K562 (cell line): ENCODE results near the gene C5orf24. TPM values are rescaled to one million over a fixed set of nuclear protein-coding genes. Genes with fewer than 3 reads are reported as not detected.

Experiments
- PRDM10 ChIP-seq: fragments of 450-650 bp; IDR thresholded peaks from 2 replicates; pipeline ENCODE4 v1.6.1; 2018; ENCODE audit not compliant: partially characterized antibody
- SAFB2 ChIP-seq: fragments of 200-400 bp; formaldehyde crosslinking; IDR thresholded peaks from 2 replicates; pipeline ENCODE4 v1.6.1; 2018; ENCODE audit warnings: borderline replicate concordance, low read length, low read depth, moderate library complexity; ENCODE audit not compliant: severe bottlenecking
- SOX6 ChIP-seq: fragments of 450-650 bp; IDR thresholded peaks from 2 replicates; pipeline ENCODE4 v1.6.1; 2014; ENCODE audit warnings: mild to moderate bottlenecking
- TEAD1 ChIP-seq, 2 experiments: fragments of 450-650 bp in 1 of 2; sonication (generic) in 1 of 2; formaldehyde crosslinking; IDR thresholded peaks; 2 replicates each; pipeline versions ENCODE4 v1.4.0 to v1.8.0; 2020 to 2022; ENCODE audit warnings: mild to moderate bottlenecking in 2 of 2, missing genetic modification reagents in 1 of 2
- ZBTB26 ChIP-seq: fragments of 450-650 bp; formaldehyde crosslinking; IDR thresholded peaks from 2 replicates; pipeline ENCODE4 v1.4.0; 2022; ENCODE audit warnings: missing genetic modification characterization
- ZNF311 ChIP-seq: fragments of 250-450 bp; sonication (Bioruptor Pico); IDR thresholded peaks from 2 replicates; pipeline ENCODE4 v1.4.0; 2020; ENCODE audit warnings: mild to moderate bottlenecking, moderate library complexity
- ZNF449 ChIP-seq: fragments of 250-450 bp; sonication (Bioruptor Pico); IDR thresholded peaks from 2 replicates; pipeline ENCODE4 v1.8.0; 2022; ENCODE audit warnings: moderate library complexity, mild to moderate bottlenecking, inconsistent platforms
- polyA plus RNA-seq, 8 experiments: library from polyadenylated mRNA; depleted of rRNA in 4 of 8; stranded (reverse) in 5 of 8; unstranded in 3 of 8; fragments of >200 nt; fragmentation: Nextera tagmentation in 2 of 8; fragmentation: Illumina TruSeq in 1 of 8; extraction: Ambion mirVana in 2 of 8; extraction: Trizol in 1 of 8; gene quantifications; 2 replicates each; pipeline versions ENCODE4 v1.2.1 to v1.2.3, GENCODE V29; 2011 to 2014; ENCODE audit warnings: inconsistent platforms in 1 of 8, missing spikeins in 1 of 8
- total RNA-seq, 7 experiments: library from RNA; depleted of rRNA in 6 of 7; stranded (reverse); fragments of >200 nt in 6 of 7; fragmentation: Illumina TruSeq in 2 of 7; extraction: Trizol in 2 of 7; gene quantifications; 2 replicates each; pipeline versions ENCODE4 v1.2.1 to v1.2.3, GENCODE V29; 2011 to 2021; ENCODE audit warnings: low replicate concordance in 1 of 7
- TF ChIP-seq, protein P1 (sequence below): fragments of 150-350 bp; IDR thresholded peaks from 2 replicates; pipeline ENCODE4 v1.6.1; 2014; ENCODE audit warnings: low read depth, mild to moderate bottlenecking, low read length, borderline replicate concordance
- TF ChIP-seq, protein P2 (sequence below): fragments of 450-650 bp; formaldehyde crosslinking; IDR thresholded peaks from 2 replicates; pipeline ENCODE4 v1.4.0; 2020; ENCODE audit warnings: mild to moderate bottlenecking, moderate library complexity
- TF ChIP-seq, protein P3 (sequence below): sonication (generic); formaldehyde crosslinking; IDR thresholded peaks from 2 replicates; pipeline ENCODE4 v1.8.1; 2023; ENCODE audit warnings: mild to moderate bottlenecking, missing genetic modification reagents

The C5orf24 gene
- total and polyA plus RNA-seq, 9 of the 15 experiments (the other 6 are each of a cell fraction or from before 2014, with no cell fraction given), result 8.9 to 38.6 (median 28.4) TPM

DNA sequence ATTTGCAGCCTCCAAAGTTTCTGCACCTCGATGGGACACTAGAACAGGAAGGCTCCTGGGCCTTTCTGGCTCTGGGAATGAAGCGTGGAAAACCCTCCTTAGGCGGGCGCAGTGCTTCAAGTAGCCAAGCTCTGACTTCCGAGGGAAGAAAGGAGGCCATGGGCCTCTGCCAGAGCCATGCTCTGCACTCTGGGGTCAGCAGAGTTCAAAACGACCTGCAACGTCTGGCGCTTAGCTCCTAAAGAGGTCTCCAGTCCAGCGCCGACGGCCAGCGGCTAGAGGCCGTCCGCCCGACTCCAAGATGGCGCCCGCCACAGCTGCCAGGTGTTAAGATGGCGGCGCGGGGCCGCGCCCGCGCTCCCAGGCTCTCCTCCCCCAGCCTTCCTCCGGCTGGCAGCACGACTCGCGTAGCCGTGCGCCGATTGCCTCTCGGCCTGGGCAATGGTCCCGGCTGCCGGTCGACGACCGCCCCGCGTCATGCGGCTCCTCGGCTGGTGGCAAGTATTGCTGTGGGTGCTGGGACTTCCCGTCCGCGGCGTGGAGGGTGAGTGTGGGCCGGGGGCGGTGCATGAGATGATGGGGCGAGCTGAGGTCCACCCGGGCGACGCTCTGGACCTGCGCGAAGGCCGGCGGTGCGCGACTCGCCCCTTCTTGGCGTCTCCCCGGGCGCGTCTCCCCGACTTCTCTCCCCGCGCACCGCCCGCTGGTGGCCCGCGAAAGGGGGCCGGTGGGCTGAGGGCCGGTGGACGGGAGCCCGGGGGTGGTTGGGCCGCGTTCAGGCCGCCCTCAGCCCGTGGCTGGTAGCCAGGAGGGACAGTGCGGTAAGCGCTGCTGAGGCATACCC, 28.4 kb downstream of the C5orf24 start, which contains the start of gene TXNDC15 (continued):
- TF ChIP-seq PRDM10 (no peak), ZNF449 (no peak), ZBTB26 (CRISPR knock-in tag) (0 out of 2 replicates have a peak, but pooled peaks have one; percentile 38), ZNF311 (CRISPR knock-in tag) (no peak), TEAD1 (CRISPR knock-in tag; IDR thresholded peaks at IDR 0.05) (peak in 1 of 2 experiments; percentile 26; a peak in 1 of 4 replicates), SAFB2 (no peak), SOX6 (no peak)
- TF ChIP-seq, protein P1, sequence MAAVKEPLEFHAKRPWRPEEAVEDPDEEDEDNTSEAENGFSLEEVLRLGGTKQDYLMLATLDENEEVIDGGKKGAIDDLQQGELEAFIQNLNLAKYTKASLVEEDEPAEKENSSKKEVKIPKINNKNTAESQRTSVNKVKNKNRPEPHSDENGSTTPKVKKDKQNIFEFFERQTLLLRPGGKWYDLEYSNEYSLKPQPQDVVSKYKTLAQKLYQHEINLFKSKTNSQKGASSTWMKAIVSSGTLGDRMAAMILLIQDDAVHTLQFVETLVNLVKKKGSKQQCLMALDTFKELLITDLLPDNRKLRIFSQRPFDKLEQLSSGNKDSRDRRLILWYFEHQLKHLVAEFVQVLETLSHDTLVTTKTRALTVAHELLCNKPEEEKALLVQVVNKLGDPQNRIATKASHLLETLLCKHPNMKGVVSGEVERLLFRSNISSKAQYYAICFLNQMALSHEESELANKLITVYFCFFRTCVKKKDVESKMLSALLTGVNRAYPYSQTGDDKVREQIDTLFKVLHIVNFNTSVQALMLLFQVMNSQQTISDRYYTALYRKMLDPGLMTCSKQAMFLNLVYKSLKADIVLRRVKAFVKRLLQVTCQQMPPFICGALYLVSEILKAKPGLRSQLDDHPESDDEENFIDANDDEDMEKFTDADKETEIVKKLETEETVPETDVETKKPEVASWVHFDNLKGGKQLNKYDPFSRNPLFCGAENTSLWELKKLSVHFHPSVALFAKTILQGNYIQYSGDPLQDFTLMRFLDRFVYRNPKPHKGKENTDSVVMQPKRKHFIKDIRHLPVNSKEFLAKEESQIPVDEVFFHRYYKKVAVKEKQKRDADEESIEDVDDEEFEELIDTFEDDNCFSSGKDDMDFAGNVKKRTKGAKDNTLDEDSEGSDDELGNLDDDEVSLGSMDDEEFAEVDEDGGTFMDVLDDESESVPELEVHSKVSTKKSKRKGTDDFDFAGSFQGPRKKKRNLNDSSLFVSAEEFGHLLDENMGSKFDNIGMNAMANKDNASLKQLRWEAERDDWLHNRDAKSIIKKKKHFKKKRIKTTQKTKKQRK, result no peak
- TF ChIP-seq, protein P2, sequence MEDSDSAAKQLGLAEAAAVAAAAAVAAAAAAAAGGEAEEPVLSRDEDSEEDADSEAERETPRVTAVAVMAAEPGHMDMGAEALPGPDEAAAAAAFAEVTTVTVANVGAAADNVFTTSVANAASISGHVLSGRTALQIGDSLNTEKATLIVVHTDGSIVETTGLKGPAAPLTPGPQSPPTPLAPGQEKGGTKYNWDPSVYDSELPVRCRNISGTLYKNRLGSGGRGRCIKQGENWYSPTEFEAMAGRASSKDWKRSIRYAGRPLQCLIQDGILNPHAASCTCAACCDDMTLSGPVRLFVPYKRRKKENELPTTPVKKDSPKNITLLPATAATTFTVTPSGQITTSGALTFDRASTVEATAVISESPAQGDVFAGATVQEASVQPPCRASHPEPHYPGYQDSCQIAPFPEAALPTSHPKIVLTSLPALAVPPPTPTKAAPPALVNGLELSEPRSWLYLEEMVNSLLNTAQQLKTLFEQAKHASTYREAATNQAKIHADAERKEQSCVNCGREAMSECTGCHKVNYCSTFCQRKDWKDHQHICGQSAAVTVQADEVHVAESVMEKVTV (CRISPR knock-in tag), result no peak
- TF ChIP-seq, protein P3, sequence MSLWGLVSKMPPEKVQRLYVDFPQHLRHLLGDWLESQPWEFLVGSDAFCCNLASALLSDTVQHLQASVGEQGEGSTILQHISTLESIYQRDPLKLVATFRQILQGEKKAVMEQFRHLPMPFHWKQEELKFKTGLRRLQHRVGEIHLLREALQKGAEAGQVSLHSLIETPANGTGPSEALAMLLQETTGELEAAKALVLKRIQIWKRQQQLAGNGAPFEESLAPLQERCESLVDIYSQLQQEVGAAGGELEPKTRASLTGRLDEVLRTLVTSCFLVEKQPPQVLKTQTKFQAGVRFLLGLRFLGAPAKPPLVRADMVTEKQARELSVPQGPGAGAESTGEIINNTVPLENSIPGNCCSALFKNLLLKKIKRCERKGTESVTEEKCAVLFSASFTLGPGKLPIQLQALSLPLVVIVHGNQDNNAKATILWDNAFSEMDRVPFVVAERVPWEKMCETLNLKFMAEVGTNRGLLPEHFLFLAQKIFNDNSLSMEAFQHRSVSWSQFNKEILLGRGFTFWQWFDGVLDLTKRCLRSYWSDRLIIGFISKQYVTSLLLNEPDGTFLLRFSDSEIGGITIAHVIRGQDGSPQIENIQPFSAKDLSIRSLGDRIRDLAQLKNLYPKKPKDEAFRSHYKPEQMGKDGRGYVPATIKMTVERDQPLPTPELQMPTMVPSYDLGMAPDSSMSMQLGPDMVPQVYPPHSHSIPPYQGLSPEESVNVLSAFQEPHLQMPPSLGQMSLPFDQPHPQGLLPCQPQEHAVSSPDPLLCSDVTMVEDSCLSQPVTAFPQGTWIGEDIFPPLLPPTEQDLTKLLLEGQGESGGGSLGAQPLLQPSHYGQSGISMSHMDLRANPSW (CRISPR knock-in tag), result no peak
